ENCODE results near the gene IRAK3. TPM values are rescaled to one million over a fixed set of nuclear protein-coding genes. Genes with fewer than 3 reads are reported as not detected.

IRAK3 gene
- total RNA-seq, 1 experiment from 2014 or later: 2.4 TPM

- BruUV-seq (replicated peaks): no TSS peak
- no peak for TF ChIP-seq REST (IDR thresholded peaks at IDR 0.05; ENCODE audit: insufficient read depth in 1 of 2, low read depth in 2 of 2, low read length in 1 of 2)
- TF ChIP-seq CTCF (IDR thresholded peaks at IDR 0.05): no peak
- Histone ChIP-seq H3K9me3 (ENCODE audit: control insufficient read depth, insufficient read depth, low read depth, low read length) (no peaks in the 10 kb centered on the region), H3K27me3 (ENCODE audit: control insufficient read depth, insufficient read depth, low read length) (peaks cover 3% of the 10 kb centered on the region), H3K36me3 (ENCODE audit: control insufficient read depth, insufficient read depth, low read length) (no peaks in the 10 kb centered on the region), H3K4me3 (ENCODE audit: low read depth in 2 of 2, low read length in 2 of 2) (no peak overlapping the region), H3K27ac (ENCODE audit: low read length) (no peak overlapping the region), H3K4me1 (ENCODE audit: control insufficient read depth, insufficient read depth, low read length) (no peaks in the 10 kb centered on the region; the same call in 1 of the 2 replicates)
- in situ Hi-C loops (cut with HindIII; ENCODE audit: low pct_unique_long_range_greater_than_20kb, low sequenced_read_pairs): no loop called here
- ChIA-PET POLR2A (interaction anchor here (0.6 kb wide), 1 partner anchor 58 kb away, joined by 3 read pairs; no protein-coding TSS in a partner anchor), CTCF (no interaction called here)
- intact Hi-C loops (cut with micrococcal nuclease; ENCODE audit: unreplicated experiment): no loop called here
- ATAC-seq (no peak), DNase-seq (ENCODE audit: low read depth, low spot score) (no peak)
Observed at GRCh38 chr12:66236969-66237368, 48.0 kb downstream of the IRAK3 start.

GRCh38 chr12:66237505-66238175 is 48.6 kb downstream of the IRAK3 start:
- POLR2A ChIA-PET: interaction anchor here (0.6 kb wide), 1 partner anchor 59 kb away, joined by 3 read pairs; no protein-coding TSS in a partner anchor
- in situ Hi-C loops (cut with HindIII; ENCODE audit: low pct_unique_long_range_greater_than_20kb, low sequenced_read_pairs): no loop called here
- CTCF ChIA-PET: no interaction called here

More at GRCh38 chr12:66237505-66238175, 48.6 kb downstream of the IRAK3 start:
- H3K4me1 ChIP-seq (ENCODE audit: control insufficient read depth, insufficient read depth, low read length): no peaks in the 10 kb centered on the region; the same call in 1 of the 2 replicates
- no peak overlapping the region for H3K27ac ChIP-seq (ENCODE audit: low read length)
- peaks cover 3% of the 10 kb centered on the region for H3K27me3 ChIP-seq (ENCODE audit: control insufficient read depth, insufficient read depth, low read length)
- DNase-seq (ENCODE audit: low read depth, low spot score): no peak
- no peak overlapping the region for H3K4me3 ChIP-seq (ENCODE audit: low read depth in 2 of 2, low read length in 2 of 2)
- ATAC-seq: no peak
- no peak for TF ChIP-seq CTCF (IDR thresholded peaks at IDR 0.05)
- no peak for TF ChIP-seq TCF7L2 (IDR thresholded peaks at IDR 0.05; ENCODE audit: low read depth, low read length)
- no peak for TF ChIP-seq REST (IDR thresholded peaks at IDR 0.05; ENCODE audit: insufficient read depth in 1 of 2, low read depth in 2 of 2, low read length in 1 of 2)
- no peak for TF ChIP-seq POLR2AphosphoS5 (IDR thresholded peaks at IDR 0.05; ENCODE audit: low read depth, low read length)
- TF ChIP-seq SIN3A (IDR thresholded peaks at IDR 0.05; ENCODE audit: borderline replicate concordance, insufficient read depth, low read depth, low read length): no peak
- BruUV-seq (replicated peaks): no TSS peak
- no peaks in the 10 kb centered on the region for H3K9me3 ChIP-seq (ENCODE audit: control insufficient read depth, insufficient read depth, low read depth, low read length)
- no peaks in the 10 kb centered on the region for H3K36me3 ChIP-seq (ENCODE audit: control insufficient read depth, insufficient read depth, low read length)
- intact Hi-C loops (cut with micrococcal nuclease; ENCODE audit: unreplicated experiment): no loop called here
